H1 (cell line): ENCODE data around the gene DPYSL4. TPM values are rescaled to one million over a fixed set of nuclear protein-coding genes. Genes with fewer than 3 reads are reported as not detected.

Experiments
- CTCF ChIA-PET: fragments of 300-600 bp; sonication (Branson Sonifier 250); formaldehyde crosslinking; loops from one replicate; lab custom pipeline; 2021; ENCODE audit not compliant: partially characterized antibody; lab: Charles Lee
- POLR2A ChIA-PET: fragments of 300-600 bp; sonication (Branson Sonifier 250); formaldehyde crosslinking; loops from one replicate; lab custom pipeline; 2021; ENCODE audit warnings: inconsistent platforms; ENCODE audit not compliant: partially characterized antibody; lab: Charles Lee
- DNase-seq, 2 experiments: peaks; one replicate each; pipeline versions ENCODE4 v3.0.0 to v3.0.0-alpha.2; 2010 to 2022; ENCODE audit warnings: low spot score in 2 of 2, low read depth in 1 of 2, mixed read lengths in 1 of 2
- FAIRE-seq: peaks from 2 replicates; lab custom pipeline; 2011; peaks lifted over from hg19 to GRCh38; lab: Jason Lieb, UNC
- H2AFZ ChIP-seq: 2 replicates; pipeline ENCODE4 v1.8.1; 2012; ENCODE audit warnings: low read length, inconsistent platforms
- H2AK5ac ChIP-seq: 2 replicates; pipeline ENCODE4 v1.6.1; 2013; ENCODE audit warnings: low read depth, low read length
- H2BK120ac ChIP-seq: replicated peaks from 2 replicates; pipeline ENCODE3; 2013; ENCODE audit warnings: low read depth, low read length, inconsistent platforms
- H2BK12ac ChIP-seq: 2 replicates; pipeline ENCODE4 v1.6.1; 2013; ENCODE audit warnings: low read depth, low read length
- H2BK15ac ChIP-seq: 2 replicates; pipeline ENCODE4 v1.6.1; 2013; ENCODE audit warnings: low read length
- H2BK20ac ChIP-seq: 2 replicates; pipeline ENCODE4 v1.6.1; 2013; ENCODE audit warnings: low read length
- H2BK5ac ChIP-seq: 2 replicates; pipeline ENCODE4 v1.6.1; 2013; ENCODE audit warnings: low read depth, low read length
- H3K14ac ChIP-seq: 2 replicates; pipeline ENCODE4 v1.6.1; 2013; ENCODE audit warnings: inconsistent platforms; ENCODE audit not compliant: insufficient read length
- H3K18ac ChIP-seq: 2 replicates; pipeline ENCODE4 v1.6.1; 2013; ENCODE audit warnings: low read length; ENCODE audit errors: extremely low read depth
- H3K23ac ChIP-seq: 2 replicates; pipeline ENCODE4 v1.6.1; 2013; ENCODE audit warnings: inconsistent platforms; ENCODE audit not compliant: insufficient read length
- H3K23me2 ChIP-seq: 2 replicates; pipeline ENCODE4 v1.6.1; 2013; ENCODE audit warnings: low read depth, low read length
- H3K27ac ChIP-seq: 2 replicates; pipeline ENCODE4 v1.6.1; 2011; ENCODE audit warnings: low read depth, low read length, inconsistent platforms
- H3K27me3 ChIP-seq, 4 experiments: replicated peaks in 1 of 4; 1 replicate in 1 of 4; 2 replicates in 3 of 4; pipeline versions ENCODE4 v1.6.1 to v1.8.1; 2011 to 2013; ENCODE audit warnings: low read length in 3 of 4, mild to moderate bottlenecking in 3 of 4, inconsistent platforms in 2 of 4, mixed read lengths in 2 of 4, moderate library complexity in 1 of 4; ENCODE audit not compliant: control insufficient read depth in 3 of 4, insufficient read depth in 3 of 4; ENCODE audit errors: extremely low read depth in 1 of 4
- H3K36me3 ChIP-seq, 4 experiments: 2 replicates each; pipeline versions ENCODE4 v1.6.1 to v1.8.1; 2011 to 2013; ENCODE audit warnings: mild to moderate bottlenecking in 4 of 4, low read length in 3 of 4, moderate library complexity in 2 of 4, control low read depth in 1 of 4, inconsistent platforms in 1 of 4; ENCODE audit not compliant: insufficient read depth in 4 of 4, control insufficient read depth in 2 of 4
- H3K4ac ChIP-seq: replicated peaks from 2 replicates; pipeline ENCODE3; 2013; ENCODE audit warnings: low read length, low read depth, mixed read lengths, inconsistent platforms; ENCODE audit not compliant: insufficient read length
- H3K4me1 ChIP-seq, 4 experiments: replicated peaks in 1 of 4; 1 replicate in 1 of 4; 2 replicates in 3 of 4; pipeline versions ENCODE4 v1.6.1 to v1.8.1; 2011 to 2013; ENCODE audit warnings: low read length in 3 of 4, inconsistent platforms in 2 of 4, mixed read lengths in 1 of 4; ENCODE audit not compliant: insufficient read depth in 4 of 4, control insufficient read depth in 3 of 4
- H3K4me2 ChIP-seq, 2 experiments: 2 replicates each; pipeline versions ENCODE4 v1.6.1 to v1.8.1; 2011 to 2013; ENCODE audit warnings: low read depth in 2 of 2, low read length in 2 of 2, control low read depth in 1 of 2, inconsistent platforms in 1 of 2, mild to moderate bottlenecking in 1 of 2; ENCODE audit not compliant: insufficient read depth in 1 of 2
- H3K4me3 ChIP-seq, 4 experiments: fragments of 200-600, 300-600 bp in 1 of 4; sonication (generic), shearing (Covaris generic), sonication (Bioruptor Twin) in 1 of 4; 2 replicates each; pipeline versions ENCODE4 v1.5.1 to v1.8.1; 2011 to 2016; ENCODE audit warnings: low read length in 4 of 4, low read depth in 3 of 4, control low read depth in 2 of 4, inconsistent platforms in 2 of 4, mild to moderate bottlenecking in 2 of 4, mixed read lengths in 1 of 4, moderate library complexity in 1 of 4; ENCODE audit not compliant: insufficient read depth in 2 of 4; ENCODE audit errors: extremely low read depth in 1 of 4
- H3K56ac ChIP-seq: replicated peaks from 2 replicates; pipeline ENCODE3; 2013; ENCODE audit warnings: low read depth, mild to moderate bottlenecking, mixed read lengths, low read length, inconsistent platforms; ENCODE audit not compliant: insufficient read length
- H3K79me1 ChIP-seq: 2 replicates; pipeline ENCODE4 v1.6.1; 2013; ENCODE audit warnings: low read depth, low read length, control low read depth
- H3K79me2 ChIP-seq, 2 experiments: 2 replicates each; pipeline versions ENCODE4 v1.6.1 to v1.8.1; 2012 to 2013; ENCODE audit warnings: low read length in 2 of 2, mild to moderate bottlenecking in 2 of 2, inconsistent platforms in 1 of 2; ENCODE audit not compliant: insufficient read depth in 2 of 2, control insufficient read depth in 1 of 2
- H3K9ac ChIP-seq, 4 experiments: replicated peaks in 1 of 4; 1 replicate in 1 of 4; 2 replicates in 3 of 4; pipeline versions ENCODE4 v1.6.1 to v1.8.1; 2011 to 2013; ENCODE audit warnings: low read depth in 3 of 4, low read length in 3 of 4, control low read depth in 2 of 4, mild to moderate bottlenecking in 2 of 4, moderate library complexity in 2 of 4, inconsistent platforms in 1 of 4; ENCODE audit errors: extremely low read depth in 1 of 4
- H3K9me3 ChIP-seq, 2 experiments: 2 replicates each; pipeline versions ENCODE4 v1.6.1 to v1.8.1; 2012 to 2013; ENCODE audit warnings: mild to moderate bottlenecking in 2 of 2, moderate library complexity in 2 of 2, control low read depth in 1 of 2, inconsistent platforms in 1 of 2, low read depth in 1 of 2, low read length in 1 of 2, mixed read lengths in 1 of 2; ENCODE audit not compliant: insufficient read depth in 2 of 2
- H4K20me1 ChIP-seq, 2 experiments: replicated peaks in 1 of 2; 2 replicates each; pipeline versions ENCODE3 to v1.8.1; 2011 to 2013; ENCODE audit warnings: inconsistent platforms in 2 of 2, low read length in 2 of 2, mild to moderate bottlenecking in 1 of 2; ENCODE audit not compliant: insufficient read depth in 2 of 2, control insufficient read depth in 1 of 2
- H4K5ac ChIP-seq: 2 replicates; pipeline ENCODE4 v1.6.1; 2013; ENCODE audit warnings: low read length, low read depth, mixed read lengths, inconsistent platforms; ENCODE audit not compliant: insufficient read length
- H4K8ac ChIP-seq: 2 replicates; pipeline ENCODE4 v1.8.0; 2013; ENCODE audit warnings: mild to moderate bottlenecking, moderate library complexity, low read length, inconsistent platforms; ENCODE audit not compliant: insufficient read depth; ENCODE audit errors: extremely low read depth
- H4K91ac ChIP-seq: replicated peaks from 2 replicates; pipeline ENCODE3; 2013; ENCODE audit warnings: low read length, mixed read lengths, inconsistent platforms; ENCODE audit not compliant: insufficient read length
- ATF3 ChIP-seq: IDR thresholded peaks from 2 replicates; pipeline ENCODE4 v1.6.1; 2011; ENCODE audit warnings: low read depth, mild to moderate bottlenecking, low read length; ENCODE audit not compliant: insufficient read depth
- EZH2 ChIP-seq: fragments of 200-600 bp; sonication (generic); IDR thresholded peaks from 2 replicates; pipeline ENCODE4 v1.7.1; 2012; ENCODE audit warnings: low read depth, mild to moderate bottlenecking, moderate library complexity, low read length, inconsistent platforms; ENCODE audit not compliant: severe bottlenecking
- GTF2F1 ChIP-seq: IDR thresholded peaks from 2 replicates; pipeline ENCODE4 v1.6.1; 2012; ENCODE audit warnings: low read depth, low read length, improper control_type of control experiment, borderline replicate concordance
- MAFK ChIP-seq: IDR thresholded peaks from 2 replicates; pipeline ENCODE4 v1.6.1; 2012; ENCODE audit warnings: low read depth, mild to moderate bottlenecking, improper control_type of control experiment, low read length
- SIRT6 ChIP-seq: IDR thresholded peaks from one replicate; pipeline ENCODE4 v1.7.1; 2012; ENCODE audit warnings: low read length, inconsistent platforms
- ZNF274 ChIP-seq: IDR thresholded peaks from 2 replicates; pipeline ENCODE4 v1.7.0; 2012; ENCODE audit warnings: low read length, borderline replicate concordance; ENCODE audit errors: extremely low read depth
- WGBS, 2 experiments: shearing (Covaris generic) in 1 of 2; methylation state at CpG; one replicate each; pipeline versions ENCODE4 v1.1.6 to v1.1.7; 2013 to 2015; ENCODE audit warnings: low lambda C conversion rate in 2 of 2, mixed read lengths in 2 of 2, inconsistent platforms in 1 of 2, low coverage in 1 of 2, missing lambda C conversion rate in 1 of 2; ENCODE audit not compliant: insufficient replicate concordance in 2 of 2, insufficient coverage in 1 of 2, insufficient read length in 1 of 2; ENCODE audit errors: extremely low coverage in 1 of 2, missing lambda C conversion rate in 1 of 2; 5-methylcytosine and 5-hydroxymethylcytosine counted together
- polyA plus RNA-seq, 7 experiments: library from polyadenylated mRNA; depleted of rRNA in 3 of 7; stranded (reverse) in 5 of 7; unstranded in 2 of 7; fragments of >200 nt in 5 of 7; fragments of 200-250 nt in 2 of 7; gene quantifications; 1 replicate in 5 of 7; 2 replicates in 1 of 7; 4 replicates in 1 of 7; pipeline versions ENCODE4 v1.2.1 to v1.2.3, GENCODE V29; 2011 to 2013; ENCODE audit warnings: missing spikeins in 2 of 7, mixed read lengths in 2 of 7
- total RNA-seq: library from RNA; stranded (reverse); fragmentation: NEBNext Ultra II Directional; extraction: Animal tissue kit (Norgen Biotek cat#: 25700); gene quantifications from 2 replicates; pipeline ENCODE4 v1.2.1, GENCODE V29; 2021

DPYSL4 gene
- total and polyA plus RNA-seq, 2 of the 8 experiments (the other 6 are each of a cell fraction or from before 2014, with no cell fraction given), result 12.9 to 15.2 TPM

- CTCF ChIA-PET, result no interaction called here
- Histone ChIP-seq H3K4me3 (no peak overlapping the region), H3K4me1 (no peaks in the 10 kb centered on the region; a peak in 1 of 7 replicates), H4K5ac (no peak overlapping the region), H2AK5ac (no peak overlapping the region), H3K4me2 (no peak overlapping the region), H3K56ac (no peak overlapping the region), H2BK15ac (no peak overlapping the region), H3K27me3 (no peaks in the 10 kb centered on the region), H3K79me2 (no peaks in the 10 kb centered on the region), H3K23me2 (peaks cover 9% of the 10 kb centered on the region; the same call in 1 of the 2 replicates), H3K79me1 (no peaks in the 10 kb centered on the region; the same call in 1 of the 2 replicates), H2AFZ (no peak overlapping the region), H2BK5ac (no peak overlapping the region), H3K14ac (no peak overlapping the region), H2BK20ac (no peak overlapping the region), H3K23ac (no peak overlapping the region), H4K20me1 (peaks cover 0 to 3% of the 10 kb centered on the region in 2 experiments), H3K27ac (no peak overlapping the region), H2BK120ac (no peak overlapping the region), H3K4ac (no peak overlapping the region), H3K36me3 (no peaks in the 10 kb centered on the region), H3K9me3 (no peaks in the 10 kb centered on the region; a peak in 1 of 4 replicates), H2BK12ac (no peak overlapping the region), H3K9ac (no peak overlapping the region), H3K18ac (no peak overlapping the region), H4K8ac (peak overlapping the region; percentile 4; the same call in 1 of the 2 replicates), H4K91ac (no peak overlapping the region)
- WGBS, 2 experiments, result 98% methylated on average over 3 of the region's 23 CpGs; no CpG with 5 or more reads in 1 of the 2 experiments
- DNase-seq, result no peak
- POLR2A ChIA-PET, result no interaction called here
- no peak for FAIRE-seq
- TF ChIP-seq EZH2 (no peak), GTF2F1 (no peak), ZNF274 (no peak), ATF3 (no peak), SIRT6 (no peak), MAFK (no peak)
Measured at GRCh38 chr10:132149271-132149670, 37.5 kb upstream of the DPYSL4 start.
